Measurements from ENCODE around the gene MAG. TPM values are rescaled to one million over a fixed set of nuclear protein-coding genes. Genes with fewer than 3 reads are reported as not detected.

Gene MAG
- total and polyA plus RNA-seq, 10 of the 15 experiments (the other 5 are each of a cell fraction or from before 2014, with no cell fraction given): 0.03 to 0.82 (median 0.17) TPM; not detected in 2

GRCh38 chr19:35296644-35297514 lies 4.9 kb downstream of the MAG start (continued):
- TF ChIP-seq CUX1 (IDR thresholded peaks at IDR 0.05; ENCODE audit: insufficient replicate concordance, low read depth, low read length) (no peak), MLLT1 (IDR thresholded peaks at IDR 0.05) (peak; percentile 91), POLR2AphosphoS2 (IDR thresholded peaks at IDR 0.05; ENCODE audit: low read depth, low read length) (no peak), RELB (IDR thresholded peaks at IDR 0.05; ENCODE audit: low read depth) (0 out of 2 replicates have a peak, but pooled peaks have one; percentile 33), BACH1 (IDR thresholded peaks at IDR 0.05; ENCODE audit: borderline replicate concordance) (no peak), HDGF (IDR thresholded peaks at IDR 0.05) (peak; percentile 94), WRNIP1 (IDR thresholded peaks at IDR 0.05; ENCODE audit: borderline replicate concordance, low read depth, low read length) (no peak), NR2F1 (conservative IDR thresholded peaks at IDR 0.05) (no peak), RUNX3 (IDR thresholded peaks at IDR 0.05; ENCODE audit: low read length) (peak; percentile 44), IRF5 (IDR thresholded peaks at IDR 0.05; ENCODE audit: borderline replicate concordance) (peak; percentile 46; the same call in 1 of the 2 replicates), PAX5 (IDR thresholded peaks at IDR 0.05; ENCODE audit: borderline replicate concordance, low read depth, low read length) (no peak), NBN (IDR thresholded peaks at IDR 0.05) (peak; percentile 95), CBX5 (IDR thresholded peaks at IDR 0.05; ENCODE audit: low read depth) (no peak), SREBF1 (IDR thresholded peaks at IDR 0.05; ENCODE audit: low read length) (no peak), MXI1 (IDR thresholded peaks at IDR 0.05; ENCODE audit: low read depth, low read length) (no peak), SMAD5 (IDR thresholded peaks at IDR 0.05; ENCODE audit: low read depth) (no peak), GATAD2B (conservative IDR thresholded peaks at IDR 0.05; ENCODE audit: low read depth) (no peak), CREM (IDR thresholded peaks at IDR 0.05; ENCODE audit: low read depth) (no peak), MEF2A (IDR thresholded peaks at IDR 0.05; ENCODE audit: insufficient read depth, low read depth, low read length) (no peak)

Measured in GM12878 (cell line).